Natural killer cell treated with Interleukin-12 subunit alpha and Interleukin-12 subunit beta and Interleukin-15 and Interleukin-18, amount 100 ng/mL, for 72 hours (primary cell): ENCODE measurements around the gene RAB4B. TPM values are rescaled to one million over a fixed set of nuclear protein-coding genes. Genes with fewer than 3 reads are reported as not detected.
"Not testable (repeated sequence)": the region's sequence is repeated elsewhere in the genome, so short reads cannot be mapped to it uniquely, and the experiment has no call there.

ENCODE experiments used
- ATAC-seq, 2 donors: fragments of 150-1000 bp; cut with Tn5 transposase in 1 of 2; sonication (Bioruptor Pico), chemical (Tn5 transposase) in 1 of 2; 2 replicates each; pipeline ENCODE4 v1.10.0; 2021
- DNase-seq: peaks from one replicate; pipeline ENCODE4 v3.0.0; 2022; ENCODE audit warnings: low spot score
- H3K27ac Mint-ChIP-seq, 2 donors: 1 replicate in 1 of 2; 2 replicates in 1 of 2; pipeline ENCODE4 v1.8.0; 2022; ENCODE audit warnings: mixed read lengths in 2 of 2, mild to moderate bottlenecking in 1 of 2, moderate library complexity in 1 of 2
- H3K27me3 Mint-ChIP-seq, 2 donors: 1 replicate in 1 of 2; 2 replicates in 1 of 2; pipeline ENCODE4 v1.8.0; 2022; ENCODE audit warnings: mixed read lengths in 2 of 2
- H3K36me3 Mint-ChIP-seq: one replicate; pipeline ENCODE4 v1.8.0; 2022; ENCODE audit warnings: mixed read lengths
- H3K4me1 Mint-ChIP-seq, 2 donors: 1 replicate in 1 of 2; 2 replicates in 1 of 2; pipeline ENCODE4 v1.8.0; 2022; ENCODE audit warnings: low read depth in 2 of 2, mixed read lengths in 2 of 2, mild to moderate bottlenecking in 1 of 2
- H3K4me3 Mint-ChIP-seq: one replicate; pipeline ENCODE4 v1.8.0; 2022; ENCODE audit warnings: mixed read lengths
- H3K9me3 Mint-ChIP-seq: 2 replicates; pipeline ENCODE4 v1.8.0; 2022; ENCODE audit warnings: mixed read lengths
- total RNA-seq, 2 donors: library from RNA; stranded (reverse); gene quantifications; one replicate each; pipeline ENCODE4 v1.2.3, GENCODE V29; 2022

RAB4B gene
- total RNA-seq, 2 donors from 2014 or later: 83.3 to 128 TPM

DNA sequence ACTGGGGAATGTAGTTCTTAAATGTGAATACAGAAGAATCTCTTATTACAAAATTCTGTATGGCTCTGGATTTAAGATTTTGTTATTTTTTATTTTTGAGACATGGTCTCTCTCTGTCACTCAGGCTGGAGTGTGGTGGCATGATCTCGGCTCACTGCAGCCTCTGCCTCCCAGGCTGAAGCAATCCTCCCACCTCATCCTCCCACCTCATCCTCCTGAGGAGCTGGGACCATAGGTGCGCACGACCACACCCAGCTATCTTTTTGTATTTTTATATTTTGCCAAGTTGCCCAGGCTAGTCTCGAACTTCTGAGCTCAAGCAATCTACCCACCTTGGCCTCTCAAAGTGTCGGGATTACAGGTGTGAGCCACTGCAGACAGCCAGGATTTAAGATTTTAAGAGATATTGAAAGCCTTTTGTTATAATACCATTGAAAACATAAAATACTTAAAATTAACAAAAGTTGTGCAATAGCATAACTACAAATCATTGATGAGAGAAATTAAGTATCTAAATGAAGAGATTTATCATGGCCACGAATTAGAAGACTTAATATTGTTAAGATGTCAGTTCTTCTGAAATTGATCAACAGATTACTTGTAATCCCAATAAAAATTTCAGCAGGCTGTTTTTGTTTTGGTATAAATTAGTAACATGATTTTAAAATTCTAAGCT lies 58.8 kb downstream of the RAB4B start:
- no peaks in the 10 kb centered on the region for H3K9me3 Mint-ChIP-seq
- no peak for ATAC-seq
- DNase-seq: no peak
- H3K4me1 Mint-ChIP-seq: peaks cover 4 to 6% of the 10 kb centered on the region in 2 donors
- no peak overlapping the region for H3K27ac Mint-ChIP-seq
- no peaks in the 10 kb centered on the region for H3K36me3 Mint-ChIP-seq
- H3K4me3 Mint-ChIP-seq: no peak overlapping the region
- no peaks in the 10 kb centered on the region for H3K27me3 Mint-ChIP-seq

DNA sequence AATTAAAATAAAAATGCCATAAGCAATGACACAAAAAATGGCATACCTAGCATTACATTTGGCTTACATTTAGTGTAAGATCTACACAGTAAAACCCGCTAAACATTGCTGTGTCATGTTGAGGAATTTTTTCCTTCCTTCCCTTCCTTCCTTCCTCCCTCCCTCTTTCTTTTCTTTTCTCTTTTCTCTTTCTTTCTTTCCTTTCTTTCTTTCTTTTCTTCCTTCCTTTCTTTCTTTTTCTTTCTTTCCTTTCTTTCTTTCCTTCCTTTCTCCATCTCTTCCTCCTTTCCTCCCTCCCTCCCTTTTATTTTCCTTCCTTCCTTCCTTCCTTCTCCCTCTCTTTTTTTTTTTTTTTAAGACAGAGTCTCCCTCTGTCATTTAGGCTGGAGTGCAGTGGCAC lies 60.4 kb downstream of the RAB4B start:
- not testable (repeated sequence) for H3K4me1 Mint-ChIP-seq, H3K27ac Mint-ChIP-seq, H3K9me3 Mint-ChIP-seq, H3K4me3 Mint-ChIP-seq, DNase-seq, H3K27me3 Mint-ChIP-seq, ATAC-seq, H3K36me3 Mint-ChIP-seq

DNA sequence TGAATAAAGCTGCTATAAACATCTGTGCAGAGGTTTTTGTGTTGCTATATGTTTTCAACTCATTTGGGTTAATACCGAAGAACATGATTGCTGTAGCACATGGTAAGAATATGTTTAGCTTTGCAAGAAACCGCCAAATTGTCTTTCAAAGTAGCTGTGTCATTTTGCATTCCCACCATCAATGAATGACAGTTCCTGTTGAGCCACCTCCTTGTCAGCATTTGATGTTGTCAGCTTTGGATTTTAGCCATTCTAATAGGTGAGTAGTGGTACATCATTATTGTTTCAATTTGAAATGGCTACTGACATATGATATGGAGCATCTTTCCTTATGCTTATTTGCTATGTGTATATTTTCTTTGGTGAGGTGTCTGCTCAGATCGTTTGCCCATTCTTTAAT lies 64.0 kb downstream of the RAB4B start:
- not testable (repeated sequence) for H3K36me3 Mint-ChIP-seq, H3K9me3 Mint-ChIP-seq, ATAC-seq, DNase-seq, H3K4me3 Mint-ChIP-seq, H3K27me3 Mint-ChIP-seq, H3K27ac Mint-ChIP-seq
- H3K4me1 Mint-ChIP-seq: peaks cover 21 to 24% of the 10 kb centered on the region in 2 donors

DNA sequence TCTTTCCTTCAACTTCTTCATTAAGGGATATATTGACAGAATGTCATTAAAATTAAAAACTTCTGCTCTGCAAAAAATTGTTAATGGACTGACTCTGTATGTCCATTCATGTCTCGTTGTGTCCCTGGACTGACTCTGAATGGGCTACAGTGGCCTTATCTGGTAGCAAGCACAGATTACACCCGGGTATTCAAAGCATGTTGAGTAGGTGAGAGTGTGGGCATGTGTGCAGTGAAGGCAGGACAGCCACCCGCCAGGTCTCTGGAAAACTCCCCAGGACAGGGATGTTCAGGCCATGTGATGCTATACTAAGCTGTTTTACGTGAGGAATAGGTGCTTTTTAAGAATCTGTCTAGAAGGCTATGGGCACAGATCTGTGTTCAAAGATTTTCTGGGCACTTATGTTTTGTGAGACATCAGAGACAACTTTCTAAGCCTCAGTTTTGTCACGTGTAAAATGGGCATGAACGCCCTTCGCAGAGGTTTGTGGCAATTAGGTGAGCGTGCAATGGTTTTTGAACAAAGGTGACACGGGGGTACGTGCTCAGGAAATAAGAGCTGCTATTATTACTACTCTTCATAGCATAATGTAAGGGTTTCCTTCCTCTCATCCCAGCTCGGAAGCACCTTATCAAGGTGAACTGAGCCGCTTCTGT lies 65.1 kb downstream of the RAB4B start:
- Mint-ChIP-seq H3K27ac (peak overlapping the region; percentile 79 to 89), H3K4me1 (peaks cover 24 to 29% of the 10 kb centered on the region in 2 donors), H3K4me3 (peak overlapping the region; percentile 70), H3K27me3 (peaks cover 12% of the 10 kb centered on the region in 2 donors)
- H3K9me3 Mint-ChIP-seq, DNase-seq, H3K36me3 Mint-ChIP-seq, ATAC-seq: not testable (repeated sequence)

DNA sequence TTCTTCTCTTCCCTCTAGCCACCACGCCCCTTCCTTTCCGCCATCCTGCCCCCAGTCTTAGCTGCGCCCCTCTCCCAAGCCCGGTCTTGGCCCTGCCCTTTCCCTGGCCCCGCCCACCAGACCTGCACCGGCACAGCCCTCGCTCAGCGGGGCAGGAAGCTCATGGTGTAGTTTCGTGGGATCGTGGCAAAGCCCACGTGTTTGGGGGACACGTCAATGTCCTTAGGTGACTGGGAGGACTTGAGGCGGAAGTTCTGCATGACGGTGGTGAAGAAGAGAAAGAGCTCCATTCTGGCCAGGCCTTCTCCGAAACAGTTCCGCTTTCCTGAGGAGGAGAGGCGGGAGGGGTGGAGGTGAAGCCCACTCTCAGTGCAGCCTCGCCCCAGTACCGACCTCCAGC lies 65.6 kb downstream of the RAB4B start:
- not testable (repeated sequence) for H3K9me3 Mint-ChIP-seq, H3K36me3 Mint-ChIP-seq
- DNase-seq (peak; percentile 84), ATAC-seq (peak; percentile 96 to 98)
- Mint-ChIP-seq H3K4me3 (peak overlapping the region; percentile 70), H3K27me3 (peaks cover 14% of the 10 kb centered on the region in 2 donors), H3K27ac (peak overlapping the region; percentile 79 to 89), H3K4me1 (peaks cover 26 to 31% of the 10 kb centered on the region in 2 donors)

Other genes with a start within 250 kb of the RAB4B start
- gene SHKBP1, start 201.4 kb upstream of the RAB4B start, total RNA-seq: 100 to 1,000 TPM; 131 to 149 TPM
- gene LTBP4, start 176.9 kb upstream of the RAB4B start, total RNA-seq: 10 to 100 TPM; 28.1 to 59.0 TPM
- 10 to 100 TPM in 1 of 2 donors, 1 to 10 TPM in 1; 6.6 to 13.9 TPM for gene NUMBL, start 87.6 kb upstream of the RAB4B start, total RNA-seq
- gene COQ8B, start 61.4 kb upstream of the RAB4B start, total RNA-seq: 10 to 100 TPM; 28.7 to 41.7 TPM
- 10 to 100 TPM in 1 of 2 donors, 1 to 10 TPM in 1; 9.0 to 10.3 TPM for gene ITPKC, start 61.1 kb upstream of the RAB4B start, total RNA-seq
- 10 to 100 TPM; 10.9 to 16.6 TPM for gene ACTMAP, start 27.8 kb upstream of the RAB4B start, total RNA-seq
- 100 to 1,000 TPM in 1 of 2 donors, 10 to 100 TPM in 1; 95.5 to 191 TPM for gene SNRPA, start 27.0 kb upstream of the RAB4B start, total RNA-seq
- gene MIA, start 2.7 kb upstream of the RAB4B start, total RNA-seq: 1 to 10 TPM; 1.1 to 2.4 TPM
- 100 to 1,000 TPM; 119 to 136 TPM for gene EGLN2, start 20.9 kb downstream of the RAB4B start, total RNA-seq
- not detected for gene CYP2A6, start 72.2 kb downstream of the RAB4B start, total RNA-seq
- not detected for gene CYP2A7, start 104.0 kb downstream of the RAB4B start, total RNA-seq
- gene CYP2B6, start 213.0 kb downstream of the RAB4B start, total RNA-seq: not detected